Measurements from ENCODE around the gene PITPNC1. TPM values are rescaled to one million over a fixed set of nuclear protein-coding genes. Genes with fewer than 3 reads are reported as not detected.

PITPNC1 gene
- polyA plus RNA-seq, 3 donors, result 25.7 to 27.6 (median 27.3) TPM

GRCh38 chr17:67662712-67663111 lies 285.6 kb downstream of the PITPNC1 start:
- no peak for DNase-seq (ENCODE audit: low read depth in 3 of 3, low spot score in 2 of 3)

DNA sequence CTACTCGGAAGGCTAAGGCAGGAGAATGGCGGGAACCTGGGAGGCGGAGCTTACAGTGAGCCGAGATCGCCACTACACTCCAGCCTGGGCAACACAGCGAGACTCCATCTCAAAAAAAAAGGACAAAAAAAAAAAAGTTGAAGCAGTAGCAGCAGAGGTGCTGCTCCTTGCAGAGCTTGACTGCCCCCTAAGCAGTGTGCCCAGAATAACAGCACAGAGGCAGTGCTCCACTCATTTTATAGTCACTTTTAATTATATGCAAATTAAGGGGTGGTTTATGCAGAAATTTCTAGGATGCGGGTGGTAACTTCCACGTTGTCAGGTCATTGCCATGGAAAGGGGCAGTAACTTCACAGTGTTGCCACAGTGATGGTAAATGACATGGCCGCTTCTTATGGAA lies 286.4 kb downstream of the PITPNC1 start:
- DNase-seq (ENCODE audit: low read depth in 3 of 3, low spot score in 2 of 3), result no peak

DNA sequence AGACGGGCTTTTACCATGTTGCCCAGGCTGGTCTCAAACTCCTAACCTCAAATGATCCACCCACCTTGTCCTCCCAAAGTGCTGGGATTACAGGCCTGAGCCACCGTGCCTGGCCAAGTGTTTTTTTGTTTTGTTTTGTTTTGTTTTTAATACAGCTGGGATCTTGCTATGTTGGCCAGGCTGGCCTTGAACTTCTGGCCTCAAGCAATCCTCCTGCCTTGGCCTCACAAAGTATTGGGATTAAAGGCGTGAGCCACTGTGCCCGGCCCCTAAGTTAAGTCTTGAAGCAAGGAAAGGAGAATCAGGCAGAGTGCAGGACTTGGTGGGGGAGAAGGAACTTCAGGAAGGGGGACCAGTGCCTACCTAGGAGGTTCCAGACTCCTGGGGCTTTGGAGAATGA lies 288.9 kb downstream of the PITPNC1 start:
- DNase-seq (ENCODE audit: low read depth in 3 of 3, low spot score in 2 of 3), result no peak

DNA sequence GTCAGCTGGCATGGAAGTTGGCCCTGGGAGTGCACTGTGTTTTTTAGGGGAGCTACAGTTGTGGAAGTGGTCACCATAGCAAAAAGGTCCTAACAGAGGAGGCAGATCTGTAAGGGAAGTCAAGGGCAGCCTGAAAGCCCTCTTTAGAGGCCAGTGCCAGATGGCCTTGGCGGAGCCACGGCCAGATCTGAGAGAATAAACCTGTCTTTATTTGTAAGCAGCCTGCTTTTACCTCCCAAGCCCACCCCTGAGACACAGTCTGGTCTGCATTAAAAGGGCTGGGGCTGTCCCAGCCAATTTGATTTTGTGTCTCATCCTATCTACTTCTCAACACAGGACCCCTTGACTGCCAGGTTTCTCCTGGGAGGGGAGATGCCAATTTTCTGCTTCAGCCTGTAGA lies 289.6 kb downstream of the PITPNC1 start:
- no peak for DNase-seq (ENCODE audit: low read depth in 3 of 3, low spot score in 2 of 3)

- DNase-seq (ENCODE audit: low read depth in 3 of 3, low spot score in 2 of 3), result no peak
Measured at GRCh38 chr17:67671493-67671892, 294.4 kb downstream of the PITPNC1 start.

- no peak for DNase-seq (ENCODE audit: low read depth in 3 of 3, low spot score in 2 of 3)
Measured at GRCh38 chr17:67672592-67673335, 295.7 kb downstream of the PITPNC1 start.

GRCh38 chr17:67675481-67675880 lies 298.4 kb downstream of the PITPNC1 start:
- DNase-seq (ENCODE audit: low read depth in 3 of 3, low spot score in 2 of 3), result no peak

DNA sequence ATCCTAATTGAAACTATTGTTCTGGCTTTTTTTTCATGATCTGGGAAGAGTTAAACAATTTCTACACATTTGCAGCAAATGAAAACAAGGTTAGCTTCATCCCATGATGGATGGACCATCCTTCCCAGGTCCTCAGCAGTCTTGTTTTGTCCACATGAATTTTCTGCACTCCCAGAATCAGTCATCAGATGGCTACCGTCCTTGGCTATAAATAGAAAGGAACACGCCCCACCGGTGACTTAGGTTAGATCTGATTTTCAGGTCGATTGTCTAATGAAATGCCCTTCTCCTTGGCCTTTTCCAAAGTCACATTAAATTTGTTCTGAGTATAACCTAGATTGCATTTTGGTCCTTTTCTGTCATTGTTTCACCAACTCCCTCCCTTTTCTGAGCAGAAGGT lies 299.2 kb downstream of the PITPNC1 start:
- no peak for DNase-seq (ENCODE audit: low read depth in 3 of 3, low spot score in 2 of 3)

DNA sequence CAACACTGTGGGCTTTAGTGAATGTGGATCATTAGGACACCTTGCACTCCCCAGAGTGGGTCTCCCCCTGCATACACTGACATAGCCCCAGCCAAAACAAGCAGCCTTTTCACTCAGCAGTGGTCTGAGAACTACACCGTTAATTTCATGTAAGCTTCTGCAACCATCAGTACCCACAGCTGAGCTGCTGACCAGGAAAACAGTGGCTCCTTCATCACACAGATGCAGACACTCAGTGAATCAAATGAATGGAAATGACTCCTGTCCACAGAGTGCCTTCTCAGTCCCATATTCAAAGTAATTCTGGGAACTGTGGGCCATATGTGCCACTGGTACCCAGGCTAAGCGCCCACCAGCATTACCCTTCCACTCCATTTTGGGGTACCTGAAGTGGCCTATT lies 301.3 kb downstream of the PITPNC1 start:
- DNase-seq (ENCODE audit: low read depth in 3 of 3, low spot score in 2 of 3), result no peak

DNA sequence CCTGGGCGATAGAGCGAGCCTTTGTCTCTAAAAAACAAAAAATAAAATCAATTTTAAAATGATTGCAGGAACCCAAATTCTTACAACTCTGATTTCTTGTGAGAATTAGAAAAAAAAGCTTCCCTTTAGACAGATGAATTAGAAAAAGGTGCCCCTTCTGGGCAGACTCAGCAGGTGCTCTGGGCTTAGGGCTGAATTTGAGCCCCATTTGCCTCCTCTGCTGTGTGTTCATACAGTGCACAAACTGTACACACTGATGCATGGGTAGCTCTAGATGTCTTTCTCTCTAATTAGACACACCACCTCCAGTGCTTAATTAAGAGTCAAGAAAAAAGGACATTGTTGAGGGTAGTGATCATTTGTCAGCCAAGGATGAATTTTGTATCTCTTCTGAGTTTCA lies 302.1 kb downstream of the PITPNC1 start:
- no peak for DNase-seq (ENCODE audit: low read depth in 3 of 3, low spot score in 2 of 3)

- no peak for DNase-seq (ENCODE audit: low read depth in 3 of 3, low spot score in 2 of 3)
Measured at GRCh38 chr17:67679721-67680120, 302.6 kb downstream of the PITPNC1 start.

GRCh38 chr17:67680445-67681224 lies 303.6 kb downstream of the PITPNC1 start:
- no peak for DNase-seq (ENCODE audit: low read depth in 3 of 3, low spot score in 2 of 3)

- no peak for DNase-seq (ENCODE audit: low read depth in 3 of 3, low spot score in 2 of 3)
Measured at GRCh38 chr17:67682196-67682595, 305.1 kb downstream of the PITPNC1 start.

- no peak for DNase-seq (ENCODE audit: low read depth in 3 of 3, low spot score in 2 of 3)
Measured at GRCh38 chr17:67685351-67685750, 308.3 kb downstream of the PITPNC1 start.

DNA sequence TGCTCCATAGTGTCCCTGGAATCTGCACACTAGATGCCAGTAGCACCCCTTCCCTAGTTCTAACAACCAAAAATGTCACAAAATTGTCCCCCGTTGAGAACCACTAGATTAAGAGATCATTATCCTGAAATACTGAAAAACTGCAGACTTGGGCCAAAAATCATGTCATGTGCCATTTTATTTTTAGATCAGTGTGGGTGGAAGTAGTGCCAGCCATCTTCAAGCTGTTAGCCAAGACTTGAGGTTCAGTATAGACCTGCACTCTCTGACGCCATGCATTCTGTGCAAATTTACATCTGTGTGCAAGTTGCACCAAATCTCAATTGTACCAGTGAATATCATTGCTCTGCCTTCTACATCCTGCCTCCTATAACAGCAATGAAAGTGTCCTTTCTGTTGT lies 309.2 kb downstream of the PITPNC1 start:
- no peak for DNase-seq (ENCODE audit: low read depth in 3 of 3, low spot score in 2 of 3)

DNA sequence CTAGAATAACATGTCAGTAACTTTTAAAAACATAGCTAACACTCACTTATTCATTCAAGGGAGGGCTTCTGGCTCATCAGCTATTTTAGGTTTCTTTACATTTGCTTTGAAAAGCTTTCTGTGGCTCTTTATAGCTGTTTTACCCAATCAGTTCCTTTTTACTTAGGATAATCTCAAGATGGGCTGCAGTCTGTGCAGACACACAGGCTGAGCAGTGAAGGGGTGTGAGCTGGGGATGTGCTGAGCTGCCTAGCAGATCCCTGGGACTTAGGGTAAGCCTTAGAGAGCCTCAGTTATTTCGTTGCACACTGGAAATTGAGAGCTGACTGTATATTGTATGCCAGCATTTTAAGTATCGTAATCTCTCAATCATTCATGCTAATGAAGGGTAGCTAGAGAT lies 310.4 kb downstream of the PITPNC1 start:
- DNase-seq (ENCODE audit: low read depth in 3 of 3, low spot score in 2 of 3), result no peak

- peak; percentile 23 to 56 (median 36) for DNase-seq (ENCODE audit: low read depth in 3 of 3, low spot score in 2 of 3)
Measured at GRCh38 chr17:67689534-67690177, 312.6 kb downstream of the PITPNC1 start.

DNA sequence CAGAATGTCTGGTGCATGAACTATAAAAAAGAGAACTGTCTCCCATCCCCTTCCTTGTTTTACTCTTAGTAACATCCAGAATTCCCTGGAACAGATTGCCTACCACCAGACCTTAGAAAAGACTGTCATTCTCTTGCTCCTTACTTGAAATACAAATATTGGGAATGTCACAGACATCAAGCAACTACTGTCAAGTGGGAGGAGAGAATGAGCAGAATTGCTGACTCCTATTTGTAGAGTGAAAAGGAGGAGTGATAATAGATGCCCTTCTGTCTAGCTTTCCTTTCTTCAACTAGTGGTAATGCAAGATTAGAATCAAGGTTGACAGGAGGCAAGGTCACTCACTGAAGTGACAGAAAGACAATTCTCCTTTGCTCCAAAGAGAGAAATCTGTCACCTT lies 316.7 kb downstream of the PITPNC1 start:
- DNase-seq (ENCODE audit: low read depth in 3 of 3, low spot score in 2 of 3), result no peak

- no peak for DNase-seq (ENCODE audit: low read depth in 3 of 3, low spot score in 2 of 3)
Measured at GRCh38 chr17:67696347-67696746, 319.3 kb downstream of the PITPNC1 start.

DNA sequence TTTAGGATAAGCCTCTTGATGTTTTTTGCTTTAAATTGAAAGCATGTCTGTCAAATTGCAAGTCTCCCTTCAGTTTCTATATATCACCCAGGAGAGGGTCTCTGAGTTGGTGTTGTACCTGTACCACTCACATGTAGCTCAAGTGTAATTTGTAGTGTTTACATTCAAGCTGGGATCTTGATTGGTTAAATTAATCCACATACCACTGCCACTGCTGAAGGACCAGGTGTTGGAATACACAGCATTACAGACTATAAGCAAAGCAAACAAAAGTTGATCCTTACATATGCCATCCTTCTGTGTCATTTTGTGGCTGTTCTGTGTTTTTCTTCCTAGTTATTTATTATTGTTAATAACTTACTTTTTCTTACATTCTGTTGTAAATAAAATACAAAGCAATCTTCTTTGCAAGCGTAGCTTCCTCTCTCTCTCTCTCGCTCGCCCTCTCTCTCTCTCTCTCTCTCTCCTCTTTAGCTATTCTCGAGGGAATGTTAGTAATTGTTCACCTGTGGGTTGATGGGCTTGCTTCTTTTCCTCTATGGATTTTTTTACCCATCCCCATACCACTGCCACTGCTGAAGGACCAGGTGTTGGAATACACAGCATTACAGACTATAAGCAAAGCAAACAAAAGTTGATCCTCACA lies 319.9 kb downstream of the PITPNC1 start:
- DNase-seq (ENCODE audit: low read depth in 3 of 3, low spot score in 2 of 3), result no peak

GRCh38 chr17:67700037-67700724 lies 323.1 kb downstream of the PITPNC1 start:
- no peak for DNase-seq (ENCODE audit: low read depth in 3 of 3, low spot score in 2 of 3)
